DOHH2 (cell line): Measurements from ENCODE around the gene RNASE1.
"Not testable (repeated sequence)": the region's sequence is repeated elsewhere in the genome, so short reads cannot be mapped to it uniquely, and the experiment has no call there.

Experiments
- H3F3A ChIP-seq: fragments of 200-600 bp; sonication (generic), shearing (Covaris generic); 2 replicates; pipeline ENCODE4 v1.6.0; 2016; ENCODE audit warnings: antibody characterized with exemption, mild to moderate bottlenecking; ENCODE audit not compliant: control insufficient read depth, insufficient read depth
- H3K27ac ChIP-seq: fragments of 200-600 bp; sonication (generic); 2 replicates; pipeline ENCODE4 v1.5.1; 2014; ENCODE audit warnings: low read depth, mild to moderate bottlenecking, low read length, moderate library complexity
- H3K27me3 ChIP-seq: fragments of 200-600 bp; sonication (generic); 2 replicates; pipeline ENCODE4 v1.6.1; 2014; ENCODE audit warnings: mild to moderate bottlenecking, low read length, mixed read lengths; ENCODE audit not compliant: control insufficient read depth
- H3K36me3 ChIP-seq: fragments of 200-600 bp; sonication (generic); 2 replicates; pipeline ENCODE4 v1.6.1; 2014; ENCODE audit warnings: mild to moderate bottlenecking, low read length, moderate library complexity, mixed read lengths; ENCODE audit not compliant: control insufficient read depth
- H3K4me1 ChIP-seq: fragments of 200-600 bp; sonication (generic); 2 replicates; pipeline ENCODE4 v1.6.1; 2014; ENCODE audit warnings: mild to moderate bottlenecking, low read length, mixed read lengths; ENCODE audit not compliant: control insufficient read depth
- H3K4me2 ChIP-seq: fragments of 200-600 bp; sonication (generic); 2 replicates; pipeline ENCODE4 v1.6.0; 2014; ENCODE audit warnings: mild to moderate bottlenecking, low read length, moderate library complexity
- H3K4me3 ChIP-seq: fragments of 200-600 bp; sonication (generic); 2 replicates; pipeline ENCODE4 v1.5.1; 2014; ENCODE audit warnings: mild to moderate bottlenecking, low read length, mixed read lengths
- H3K79me2 ChIP-seq: fragments of 200-600 bp; sonication (generic); 2 replicates; pipeline ENCODE4 v1.6.1; 2014; ENCODE audit warnings: mild to moderate bottlenecking, low read length, mixed read lengths; ENCODE audit not compliant: control insufficient read depth
- H3K9me2 ChIP-seq: fragments of 200-600 bp; sonication (generic); replicated peaks from 2 replicates; pipeline ENCODE4 v1.6.1; 2014; ENCODE audit warnings: mild to moderate bottlenecking, low read length, mixed read lengths; ENCODE audit not compliant: control insufficient read depth
- H3K9me3 ChIP-seq: fragments of 200-600 bp; sonication (generic); 2 replicates; pipeline ENCODE4 v1.6.1; 2014; ENCODE audit warnings: antibody characterized with exemption, low read length, mixed read lengths; ENCODE audit not compliant: control insufficient read depth, insufficient read depth
- H4K20me1 ChIP-seq: fragments of 200-600 bp; sonication (generic); 2 replicates; pipeline ENCODE4 v1.6.0; 2014; ENCODE audit warnings: low read depth, mild to moderate bottlenecking, antibody characterized with exemption, low read length, moderate library complexity; ENCODE audit not compliant: control insufficient read depth, insufficient read depth
- CTCF ChIP-seq: fragments of 200-600 bp; sonication (generic); IDR thresholded peaks from one replicate; pipeline ENCODE4 v1.5.1; 2014; ENCODE audit warnings: antibody characterized with exemption, mild to moderate bottlenecking, low read depth, low read length; ENCODE audit not compliant: poor library complexity, severe bottlenecking
- EZH2phosphoT487 ChIP-seq: fragments of 200-600 bp; sonication (generic); IDR thresholded peaks from 2 replicates; pipeline ENCODE4 v1.6.1; 2017; ENCODE audit warnings: borderline replicate concordance, mild to moderate bottlenecking, antibody characterized with exemption, low read length, moderate library complexity, mixed read lengths

RNASE1 gene

DNA sequence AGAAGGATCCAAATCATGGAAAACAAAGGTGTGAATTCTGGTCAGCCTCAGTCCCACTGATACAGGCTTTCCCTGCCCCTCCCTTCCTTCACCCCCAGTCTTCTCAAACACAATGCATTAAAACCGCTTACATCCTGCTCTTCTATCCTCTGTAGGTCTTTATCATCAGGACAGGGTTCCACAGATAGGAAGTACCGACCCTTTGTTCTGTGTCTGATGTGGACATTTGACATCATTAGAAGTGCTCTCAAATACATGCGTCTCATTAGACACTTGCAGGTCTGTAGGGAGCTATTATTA is 34.1 kb downstream of the RNASE1 start:
- Histone ChIP-seq H3K36me3 (no peaks in the 10 kb centered on the region), H3K4me3 (no peak overlapping the region), H3F3A (no peaks in the 10 kb centered on the region), H3K27ac (no peak overlapping the region), H3K9me2 (no peaks in the 10 kb centered on the region), H3K27me3 (peaks cover 3% of the 10 kb centered on the region; the same call in 1 of the 2 replicates), H3K79me2 (no peaks in the 10 kb centered on the region), H3K4me2 (no peak overlapping the region), H3K4me1 (no peaks in the 10 kb centered on the region), H3K9me3 (no peaks in the 10 kb centered on the region), H4K20me1 (no peaks in the 10 kb centered on the region)
- TF ChIP-seq EZH2phosphoT487 = no peak
- no peak for TF ChIP-seq CTCF

DNA sequence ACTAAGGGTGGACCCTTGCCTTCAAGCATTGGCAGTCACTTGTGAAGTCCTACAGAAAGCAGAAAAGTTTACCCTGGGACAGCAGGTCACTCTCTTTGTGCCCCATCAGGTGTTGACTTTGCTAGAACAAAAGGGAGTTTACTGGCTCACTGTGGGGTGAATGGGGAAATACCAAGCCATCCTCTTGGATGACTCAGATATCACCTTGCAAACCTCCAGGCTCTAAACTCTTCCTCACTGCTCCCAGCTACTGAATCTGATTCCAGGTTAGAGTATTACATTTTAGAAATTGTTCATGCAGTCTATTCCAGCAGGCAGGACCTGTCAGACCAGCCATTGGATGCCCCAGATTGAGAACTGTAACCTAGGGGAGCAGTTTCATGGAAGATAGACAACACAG is 41.7 kb downstream of the RNASE1 start:
- TF ChIP-seq CTCF (no peak), EZH2phosphoT487 (no peak)
- Histone ChIP-seq H3K9me3 (no peaks in the 10 kb centered on the region), H3K79me2 (no peaks in the 10 kb centered on the region), H4K20me1 (no peaks in the 10 kb centered on the region), H3K4me3 (no peak overlapping the region), H3K4me2 (no peak overlapping the region), H3F3A (no peaks in the 10 kb centered on the region), H3K27me3 (no peaks in the 10 kb centered on the region), H3K9me2 (no peaks in the 10 kb centered on the region), H3K4me1 (no peaks in the 10 kb centered on the region), H3K27ac (no peak overlapping the region), H3K36me3 (no peaks in the 10 kb centered on the region)

DNA sequence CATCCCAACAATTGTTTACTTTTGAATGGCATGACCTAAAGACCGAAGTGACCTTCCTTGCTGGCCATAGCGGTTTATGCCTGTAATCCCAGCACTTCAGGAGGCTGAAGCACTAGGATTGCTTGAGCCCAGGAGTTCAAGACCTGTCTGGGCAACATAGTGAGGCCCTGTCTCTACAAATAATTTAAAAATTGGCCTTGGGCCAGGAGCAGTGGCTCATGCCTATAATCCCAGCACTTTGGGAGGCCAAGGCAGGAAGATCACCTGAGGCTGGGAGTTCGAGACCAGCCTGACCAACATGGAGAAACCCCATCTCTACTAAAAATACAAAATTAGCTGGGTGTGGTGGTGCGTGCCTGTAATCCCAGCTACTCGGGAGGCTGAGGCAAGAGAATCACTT is 43.2 kb downstream of the RNASE1 start:
- not testable (repeated sequence) for H4K20me1 ChIP-seq, H3K27ac ChIP-seq, H3K4me1 ChIP-seq, H3K9me3 ChIP-seq, H3K9me2 ChIP-seq, H3K4me2 ChIP-seq, H3F3A ChIP-seq, H3K36me3 ChIP-seq, H3K79me2 ChIP-seq, H3K27me3 ChIP-seq, H3K4me3 ChIP-seq

DNA sequence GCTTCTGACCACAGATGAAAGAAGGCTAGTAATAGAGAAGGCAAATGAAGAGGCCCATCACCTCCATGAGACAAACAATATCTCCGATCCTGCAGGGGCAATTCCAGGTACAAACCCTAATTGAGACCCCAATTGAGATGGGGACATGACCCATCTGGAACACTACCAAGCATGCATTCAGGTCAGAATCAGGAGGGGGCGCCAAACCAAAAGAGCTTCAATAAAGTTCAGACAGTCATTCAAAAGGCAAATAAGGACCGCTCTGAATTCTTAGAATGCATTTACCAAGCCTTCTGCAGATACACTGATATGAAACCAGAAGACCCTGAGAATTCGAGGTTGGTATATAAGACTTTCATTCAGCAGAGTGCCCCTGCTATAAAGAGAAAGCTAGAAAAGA is 44.7 kb downstream of the RNASE1 start:
- Histone ChIP-seq H3K36me3 (no peaks in the 10 kb centered on the region), H3K27me3 (no peaks in the 10 kb centered on the region), H3K4me3 (no peak overlapping the region), H3F3A (no peaks in the 10 kb centered on the region), H3K9me3 (no peaks in the 10 kb centered on the region), H3K27ac (no peak overlapping the region), H3K4me1 (no peaks in the 10 kb centered on the region), H3K9me2 (no peaks in the 10 kb centered on the region), H3K79me2 (no peaks in the 10 kb centered on the region), H3K4me2 (no peak overlapping the region), H4K20me1 (no peaks in the 10 kb centered on the region)
- TF ChIP-seq EZH2phosphoT487 (no peak), CTCF (peak; percentile 59)
